ENCODE results near the gene KDELR3.

The KDELR3 gene

GRCh38 chr22:38440747-38441350, 27.0 kb upstream of the KDELR3 start:
- no peak for DNase-seq

GRCh38 chr22:38441620-38442287, 26.1 kb upstream of the KDELR3 start:
- no peak for DNase-seq

GRCh38 chr22:38442967-38443627, 24.8 kb upstream of the KDELR3 start:
- no peak for DNase-seq

GRCh38 chr22:38443628-38444521, 24.0 kb upstream of the KDELR3 start:
- DNase-seq, result no peak

GRCh38 chr22:38444783-38445182, 23.1 kb upstream of the KDELR3 start:
- no peak for DNase-seq

- no peak for DNase-seq
These were observed 21.8 kb upstream of the KDELR3 start for GRCh38 chr22:38446018-38446601.

GRCh38 chr22:38448945-38449745, 18.8 kb upstream of the KDELR3 start:
- DNase-seq, result no peak

- DNase-seq, result no peak
These were observed 18.1 kb upstream of the KDELR3 start for GRCh38 chr22:38449776-38450175.

GRCh38 chr22:38450234-38450797, 17.6 kb upstream of the KDELR3 start:
- no peak for DNase-seq

- DNase-seq, result no peak
These were observed 16.5 kb upstream of the KDELR3 start for GRCh38 chr22:38451404-38451803.

GRCh38 chr22:38451864-38452263, 16.0 kb upstream of the KDELR3 start:
- no peak for DNase-seq

GRCh38 chr22:38452373-38453065, 15.4 kb upstream of the KDELR3 start:
- no peak for DNase-seq

- no peak for DNase-seq
These were observed 14.7 kb upstream of the KDELR3 start for GRCh38 chr22:38453066-38453672.

- DNase-seq, result no peak
These were observed 13.9 kb upstream of the KDELR3 start for GRCh38 chr22:38453996-38454352.

- DNase-seq, result no peak
These were observed 13.4 kb upstream of the KDELR3 start for GRCh38 chr22:38454353-38455075.

GRCh38 chr22:38455076-38455529, 12.8 kb upstream of the KDELR3 start, which contains the start of gene KCNJ4:
Gene KCNJ4 (minus strand): TSS chr22:38455199. CDS start chr22:38428132, 27,067 bp downstream.
- no peak for DNase-seq

- peak in 1 of 2 experiments; percentile 4 for DNase-seq
These were observed 12.2 kb upstream of the KDELR3 start for GRCh38 chr22:38455530-38456271.

- no peak for DNase-seq
These were observed 11.5 kb upstream of the KDELR3 start for GRCh38 chr22:38456272-38456835.
